GM18526 (cell line): ENCODE data around the gene GAK.

Source experiments
- POLR2A ChIP-seq: IDR thresholded peaks from 3 replicates; pipeline ENCODE4 v1.6.1; 2011; ENCODE audit not compliant: insufficient read length; ENCODE audit errors: extremely low read depth

GAK gene

DNA sequence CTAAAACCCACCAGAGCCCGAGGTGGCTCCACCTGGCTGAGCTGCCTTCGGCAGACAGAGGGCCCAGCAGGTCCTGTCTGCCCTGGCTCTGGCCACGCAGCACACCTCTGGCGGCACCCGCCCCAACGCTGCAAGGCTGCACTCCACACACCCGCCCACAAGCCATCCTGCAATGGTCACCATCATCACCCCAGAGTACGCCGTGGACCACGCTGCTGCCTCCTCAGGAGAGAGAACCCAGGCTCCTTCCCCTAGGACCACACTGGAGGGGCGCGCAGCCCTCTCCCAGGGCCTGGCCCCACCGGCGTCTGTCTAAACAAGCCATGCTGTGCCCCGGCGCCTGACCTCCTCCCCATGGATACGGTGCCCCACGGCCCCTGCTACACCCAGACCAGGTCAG is 66.5 kb downstream of the GAK start:
- TF ChIP-seq POLR2A: no peak

- TF ChIP-seq POLR2A: no peak
Observed at GRCh38 chr4:865121-865465, 67.0 kb downstream of the GAK start.

DNA sequence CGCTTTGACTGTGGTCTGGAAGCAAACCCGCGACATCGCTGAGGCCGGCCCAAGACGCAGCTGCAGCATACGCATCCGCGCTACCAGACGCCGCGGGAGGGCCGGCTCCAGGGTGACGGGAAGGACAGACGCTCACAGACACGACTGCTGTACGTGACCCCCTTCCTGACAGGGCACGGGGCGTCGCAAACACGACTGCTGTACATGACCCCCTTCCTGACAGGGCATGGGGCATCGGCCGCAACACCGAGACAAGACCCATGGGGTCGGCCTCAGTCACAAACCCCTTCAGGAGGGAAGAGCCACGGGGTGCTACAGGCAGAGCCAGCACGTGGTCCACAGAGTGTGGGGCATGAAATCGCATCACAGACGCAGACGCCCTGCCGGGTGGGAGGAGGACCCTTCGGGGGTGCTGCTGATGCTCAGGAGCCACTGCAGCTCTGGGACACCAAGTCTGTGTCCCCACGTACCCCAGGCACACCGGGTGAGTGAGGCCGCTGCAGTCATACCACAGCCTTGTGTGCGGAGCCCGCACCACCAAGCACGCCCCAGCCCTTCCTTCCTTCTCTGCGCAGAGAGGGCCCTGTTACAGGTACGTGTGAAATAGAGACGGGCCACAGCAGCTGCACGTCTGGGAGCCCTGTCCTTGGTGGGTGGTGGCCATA is 67.5 kb downstream of the GAK start:
- no peak for TF ChIP-seq POLR2A

- TF ChIP-seq POLR2A: no peak
Observed at GRCh38 chr4:860561-860960, 71.6 kb downstream of the GAK start.

GRCh38 chr4:859496-859895 is 72.6 kb downstream of the GAK start:
- no peak for TF ChIP-seq POLR2A

DNA sequence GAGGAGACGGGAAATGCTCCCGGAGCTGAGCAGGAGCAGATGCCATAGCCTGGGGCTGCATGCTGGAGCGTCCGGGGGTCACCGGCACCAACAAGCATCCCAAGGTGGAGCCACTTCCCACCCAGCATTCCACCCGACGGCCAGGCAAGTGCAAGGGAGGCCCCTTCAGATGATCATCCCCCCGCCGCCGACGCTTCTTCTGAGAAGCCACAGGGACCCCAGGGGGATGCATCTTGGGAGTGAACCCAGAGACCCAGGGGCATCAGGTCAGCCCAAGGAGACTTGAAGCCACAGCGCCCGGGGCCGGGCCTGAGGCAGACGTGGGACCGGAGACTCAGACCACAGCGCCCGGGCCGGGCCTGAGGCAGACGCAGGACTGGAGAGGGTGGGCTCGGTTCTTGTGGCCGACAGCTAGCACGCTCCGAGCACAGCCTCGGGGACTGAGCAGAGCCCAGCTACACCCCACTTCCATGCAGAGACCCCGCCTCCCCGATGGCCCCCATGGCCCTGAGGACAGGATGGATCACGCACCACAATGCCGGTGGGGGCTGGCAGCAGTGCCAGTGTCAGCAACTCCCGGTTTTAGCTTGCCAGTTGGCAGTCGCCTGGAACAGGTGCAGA is 73.2 kb downstream of the GAK start:
- TF ChIP-seq POLR2A: no peak

DNA sequence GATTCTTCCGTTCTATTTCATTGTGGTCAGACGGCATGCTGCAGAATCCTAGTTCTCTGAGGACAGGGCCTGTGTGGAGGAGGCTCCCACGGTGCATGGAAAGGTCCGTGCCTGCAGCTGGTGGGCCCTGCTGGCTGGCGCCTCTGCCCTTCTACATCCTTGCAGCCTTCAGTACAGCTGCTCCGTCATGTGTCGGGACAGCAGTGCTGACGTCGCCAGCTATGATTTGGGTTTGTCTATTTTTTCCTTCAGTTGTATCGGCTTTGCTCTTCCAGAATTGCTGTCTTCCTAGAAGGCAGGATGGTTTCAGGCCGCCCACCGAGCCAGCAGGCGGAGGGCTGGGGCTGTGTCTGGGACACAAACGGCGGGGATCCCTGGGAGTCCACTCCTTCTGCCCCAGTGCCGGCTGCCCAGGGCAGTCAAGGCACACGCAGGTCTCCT is 74.1 kb downstream of the GAK start:
- TF ChIP-seq POLR2A: no peak

- TF ChIP-seq POLR2A: no peak
Observed at GRCh38 chr4:857461-857860, 74.7 kb downstream of the GAK start.

- TF ChIP-seq POLR2A: no peak
Observed at GRCh38 chr4:856225-856901, 75.8 kb downstream of the GAK start.

DNA sequence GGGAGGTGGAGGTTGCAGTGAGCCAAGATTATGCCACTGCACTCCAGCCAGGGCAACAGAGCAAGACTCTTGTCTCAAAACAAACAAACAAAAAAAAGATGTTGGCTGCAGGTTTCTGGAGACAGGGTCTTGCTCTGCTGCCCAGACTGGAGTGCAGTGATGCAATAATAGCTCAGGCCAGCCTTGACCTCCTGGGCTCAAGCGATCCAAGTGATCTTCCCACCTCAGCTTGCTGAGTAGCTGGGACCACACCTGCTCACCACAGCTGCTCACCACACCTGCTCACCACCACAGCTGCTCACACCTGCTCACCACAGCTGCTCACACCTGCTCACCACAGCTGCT is 76.3 kb downstream of the GAK start:
- no peak for TF ChIP-seq POLR2A

- no peak for TF ChIP-seq POLR2A
Observed at GRCh38 chr4:854356-854755, 77.8 kb downstream of the GAK start.

DNA sequence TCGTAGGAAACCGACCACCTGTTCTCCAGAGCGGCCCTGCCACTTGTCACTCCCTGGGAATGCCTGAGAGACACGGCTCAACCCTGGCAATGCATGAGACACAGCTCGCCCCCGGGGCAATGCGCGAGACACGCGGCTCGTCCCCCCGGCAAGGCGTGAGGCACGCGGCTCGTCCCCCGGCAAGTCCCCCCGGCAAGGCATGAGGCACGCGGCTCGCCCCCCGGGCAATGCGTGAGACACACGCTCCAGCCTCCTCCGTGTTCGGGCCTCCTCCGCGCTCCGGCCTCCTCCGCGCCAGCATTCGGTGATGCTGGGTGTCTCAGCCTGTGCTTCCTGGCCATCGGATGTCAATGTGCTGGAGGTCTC is 78.7 kb downstream of the GAK start:
- no peak for TF ChIP-seq POLR2A

DNA sequence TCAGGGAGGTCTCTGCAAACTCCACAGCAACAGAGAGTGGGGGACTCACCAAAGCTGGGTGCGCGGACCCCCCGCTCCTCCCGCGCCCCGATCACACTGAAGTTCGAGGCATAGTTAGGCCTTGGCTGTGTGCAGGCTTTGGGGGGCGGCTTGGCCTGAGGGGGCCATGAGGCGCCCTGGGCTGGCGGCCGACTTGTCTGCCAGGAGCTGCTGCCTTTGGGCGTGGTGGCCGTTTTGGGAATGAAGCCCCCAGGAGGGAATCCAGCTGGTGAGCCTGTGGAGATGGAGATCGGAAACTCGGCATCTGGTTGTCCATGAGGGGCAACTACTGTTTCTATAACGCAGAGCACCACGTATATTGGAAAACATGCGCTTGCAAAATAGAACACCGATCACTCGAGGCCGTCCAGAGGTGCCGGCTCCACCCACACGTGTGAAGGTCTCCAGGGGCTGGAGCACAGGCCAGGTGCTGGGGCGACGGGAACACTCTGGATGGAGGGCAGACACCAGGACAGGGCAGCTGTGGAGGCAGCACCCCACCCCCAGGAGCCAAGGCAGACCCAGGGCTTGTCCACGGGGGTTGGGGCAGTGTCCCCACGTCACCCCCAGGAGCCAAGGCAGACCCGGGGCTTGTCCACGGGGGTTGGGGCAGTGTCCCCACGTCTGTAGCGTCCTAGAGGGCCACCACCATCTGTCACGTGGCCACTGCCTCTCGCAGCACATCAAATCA is 80.2 kb downstream of the GAK start:
- no peak for TF ChIP-seq POLR2A

- no peak for TF ChIP-seq POLR2A
Observed at GRCh38 chr4:850323-850945, 81.7 kb downstream of the GAK start.

GRCh38 chr4:849478-850175 is 82.5 kb downstream of the GAK start:
- no peak for TF ChIP-seq POLR2A
